NCI-H526 treated with DMSO at 0.1 percent for 48 hours (cell line): Measurements from ENCODE around the gene CAMSAP3.
"Not testable (repeated sequence)": the region's sequence is repeated elsewhere in the genome, so short reads cannot be mapped to it uniquely, and the experiment has no call there.

Source experiments
- DNase-seq: peaks from one replicate; lab custom pipeline; 2025; lab: John Stamatoyannopoulos, UW

Gene CAMSAP3

GRCh38 chr19:7632340-7633203 is 36.9 kb downstream of the CAMSAP3 start:
- DNase-seq, result no peak

- DNase-seq, result no peak
Observed at GRCh38 chr19:7633698-7634097, 38.0 kb downstream of the CAMSAP3 start, which contains the start of gene PCP2. PCP2 (minus strand) TSS chr19:7633719; CDS start chr19:7633457, 262 bp downstream.

GRCh38 chr19:7635670-7636069 is 40.0 kb downstream of the CAMSAP3 start:
- no peak for DNase-seq

- no peak for DNase-seq
Observed at GRCh38 chr19:7636317-7636690, 40.6 kb downstream of the CAMSAP3 start.

DNA sequence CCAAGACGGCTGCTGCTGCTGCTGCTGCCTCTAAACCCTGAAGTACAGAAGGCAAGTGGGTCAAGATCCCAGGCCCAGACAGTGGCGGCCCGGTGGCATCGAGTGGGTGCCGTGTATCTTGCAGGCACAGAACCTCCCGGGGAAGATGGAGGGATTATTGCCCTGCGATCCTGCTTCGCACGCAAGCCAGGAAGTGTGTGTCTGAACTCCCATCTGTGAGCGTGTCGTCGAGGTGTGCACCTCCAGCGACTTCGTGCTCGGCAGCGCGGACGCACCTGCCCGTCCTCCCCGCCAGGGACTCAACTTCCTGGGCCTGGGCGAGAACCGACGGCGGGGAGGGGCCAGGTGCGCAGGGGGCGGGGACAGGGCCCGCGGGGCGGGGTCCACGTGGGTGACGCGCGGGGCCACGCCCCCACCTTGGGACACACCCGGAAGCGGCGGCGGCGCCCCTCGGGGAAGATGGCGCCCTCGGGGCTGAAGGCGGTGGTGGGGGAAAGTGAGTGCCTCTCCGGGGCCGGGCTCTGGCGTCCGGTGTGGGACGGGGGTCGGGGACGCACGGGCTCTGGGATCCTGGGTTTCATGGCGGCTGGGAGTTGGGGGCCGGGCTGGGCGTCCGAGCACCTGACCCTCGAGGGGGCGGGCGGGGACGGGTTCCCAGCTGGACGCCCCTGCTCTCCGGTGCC is 41.2 kb downstream of the CAMSAP3 start, which contains the start of gene STXBP2:
TSS of gene STXBP2 (plus strand) at position 420 of the 683 bp plus-strand sequence. CDS start at position 460, 40 bp downstream.
- DNase-seq, result peak; percentile 11

DNA sequence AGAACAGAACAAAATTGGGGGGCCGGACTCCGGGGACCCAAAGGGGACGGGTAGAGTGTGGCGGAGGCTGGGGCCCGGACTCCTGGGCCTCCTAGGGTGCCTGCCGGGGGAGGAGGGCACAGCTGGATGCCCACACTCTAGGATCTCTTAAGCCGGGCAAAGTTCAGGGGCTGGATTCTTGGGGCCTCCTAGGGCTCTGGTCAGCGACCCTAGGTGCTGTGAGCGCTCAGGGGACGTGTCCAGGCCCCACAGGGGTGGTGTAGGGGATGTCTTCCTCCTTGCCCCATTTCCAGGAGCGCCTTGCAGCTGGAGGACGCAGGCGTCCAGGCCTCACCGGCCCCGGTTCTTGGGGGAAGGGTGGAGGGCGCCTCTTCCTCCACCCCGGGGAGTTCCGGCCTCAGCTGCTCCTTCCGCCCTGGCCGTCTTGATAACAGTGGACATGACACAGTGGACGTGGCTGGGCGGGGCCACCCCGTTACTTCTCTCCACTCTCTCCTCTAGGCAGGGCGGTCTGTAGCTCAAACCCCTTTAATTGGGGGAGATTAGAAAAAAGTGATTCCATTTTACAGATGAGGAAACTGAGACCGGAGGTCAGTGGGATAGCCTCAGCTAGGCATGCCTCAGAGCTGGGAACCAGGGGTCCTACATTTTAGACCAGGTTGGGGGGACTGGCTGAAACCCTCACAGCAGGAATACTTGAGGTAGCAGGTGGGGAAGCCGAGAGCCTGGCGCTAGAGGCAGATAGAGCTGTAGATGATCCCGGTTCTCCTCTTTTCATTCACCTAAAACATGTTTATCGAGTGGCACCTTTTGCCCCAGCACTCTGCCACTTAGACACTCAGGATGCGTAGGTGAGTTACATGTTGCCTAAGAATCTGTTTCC is 42.0 kb downstream of the CAMSAP3 start:
- DNase-seq, result no peak

GRCh38 chr19:7638802-7639465 is 43.3 kb downstream of the CAMSAP3 start:
- DNase-seq, result no peak

DNA sequence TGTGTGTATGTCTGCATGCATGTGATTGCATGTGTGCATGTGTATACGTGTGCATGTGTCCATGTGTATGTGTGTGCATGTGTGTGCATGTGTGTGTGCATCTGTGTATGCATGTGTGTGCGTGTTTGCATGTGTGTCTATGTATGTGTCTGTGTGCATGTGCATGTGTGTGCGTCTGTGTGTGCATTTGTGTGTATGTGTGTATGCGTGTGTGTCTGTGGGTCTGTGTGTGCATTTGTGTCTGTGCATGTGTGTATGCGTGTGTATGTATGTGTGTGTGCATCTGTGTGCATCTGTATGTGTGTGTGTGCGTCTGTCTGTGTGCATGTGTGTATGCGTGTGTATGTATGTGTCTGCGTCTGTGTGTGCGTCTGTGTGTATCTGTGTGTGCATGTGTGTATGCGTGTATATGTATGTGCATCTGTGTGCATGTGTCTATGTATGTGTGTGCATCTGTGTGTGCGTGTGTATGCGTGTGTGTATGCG is 44.2 kb downstream of the CAMSAP3 start:
- DNase-seq, result no peak

DNA sequence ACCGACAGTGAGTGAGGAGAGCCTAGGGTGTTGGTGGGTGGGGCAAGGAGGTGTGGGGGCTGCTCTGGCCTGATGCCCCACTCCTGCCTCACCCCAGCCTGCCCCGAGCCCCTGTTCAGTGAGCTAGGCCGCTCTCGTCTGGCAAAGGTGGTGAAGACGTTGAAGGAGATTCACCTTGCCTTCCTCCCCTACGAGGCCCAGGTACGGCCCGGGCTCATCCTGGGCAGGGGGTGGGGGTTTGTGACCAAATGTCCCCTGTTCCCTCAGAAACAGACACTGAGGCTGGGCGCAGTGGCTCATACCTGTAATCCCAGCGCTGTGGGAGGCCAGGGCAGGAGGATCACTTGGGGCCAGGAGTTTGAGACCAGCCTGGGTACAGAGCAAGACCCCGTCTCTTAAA is 45.1 kb downstream of the CAMSAP3 start:
- DNase-seq, result no peak

DNA sequence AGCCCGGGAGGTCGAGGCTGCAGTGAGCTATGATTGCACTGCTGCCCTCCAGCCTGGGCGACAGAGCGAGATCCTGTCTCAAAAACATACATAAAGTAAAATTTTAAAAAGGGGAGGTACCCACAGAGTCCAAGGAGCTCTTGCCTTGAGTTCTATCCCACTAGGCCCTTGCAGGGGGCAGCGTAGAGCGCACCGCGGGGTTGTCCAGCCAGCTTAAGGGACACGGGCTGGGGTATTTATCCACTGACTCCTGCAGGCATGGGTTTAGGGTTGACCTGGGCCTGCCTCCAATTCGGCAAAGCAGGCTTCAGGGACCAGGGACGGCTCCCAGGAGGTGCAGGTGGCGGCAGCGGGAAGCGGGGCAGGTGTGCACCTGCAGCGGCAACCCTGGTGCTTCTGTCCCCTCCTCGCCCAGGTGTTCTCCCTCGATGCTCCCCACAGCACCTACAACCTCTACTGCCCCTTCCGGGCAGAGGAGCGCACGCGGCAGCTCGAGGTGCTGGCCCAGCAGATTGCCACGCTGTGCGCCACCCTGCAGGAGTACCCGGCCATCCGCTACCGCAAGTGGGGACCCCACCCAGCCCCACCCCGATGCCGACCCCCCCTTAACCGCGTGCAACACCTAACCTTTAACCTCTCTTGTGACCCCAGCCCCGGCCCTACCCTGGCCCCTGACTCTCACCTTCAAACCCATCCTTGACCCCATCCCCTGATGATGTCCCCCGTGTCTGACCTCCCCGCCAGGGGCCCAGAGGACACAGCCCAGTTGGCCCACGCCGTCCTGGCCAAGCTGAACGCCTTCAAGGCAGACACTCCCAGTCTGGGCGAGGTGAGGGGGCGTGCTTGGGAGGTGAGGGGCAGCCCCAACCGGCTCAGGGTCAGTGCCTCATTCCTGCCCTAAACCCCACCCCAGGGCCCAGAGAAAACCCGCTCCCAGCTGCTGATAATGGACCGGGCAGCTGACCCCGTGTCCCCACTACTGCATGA is 45.9 kb downstream of the CAMSAP3 start:
- no peak for DNase-seq

DNA sequence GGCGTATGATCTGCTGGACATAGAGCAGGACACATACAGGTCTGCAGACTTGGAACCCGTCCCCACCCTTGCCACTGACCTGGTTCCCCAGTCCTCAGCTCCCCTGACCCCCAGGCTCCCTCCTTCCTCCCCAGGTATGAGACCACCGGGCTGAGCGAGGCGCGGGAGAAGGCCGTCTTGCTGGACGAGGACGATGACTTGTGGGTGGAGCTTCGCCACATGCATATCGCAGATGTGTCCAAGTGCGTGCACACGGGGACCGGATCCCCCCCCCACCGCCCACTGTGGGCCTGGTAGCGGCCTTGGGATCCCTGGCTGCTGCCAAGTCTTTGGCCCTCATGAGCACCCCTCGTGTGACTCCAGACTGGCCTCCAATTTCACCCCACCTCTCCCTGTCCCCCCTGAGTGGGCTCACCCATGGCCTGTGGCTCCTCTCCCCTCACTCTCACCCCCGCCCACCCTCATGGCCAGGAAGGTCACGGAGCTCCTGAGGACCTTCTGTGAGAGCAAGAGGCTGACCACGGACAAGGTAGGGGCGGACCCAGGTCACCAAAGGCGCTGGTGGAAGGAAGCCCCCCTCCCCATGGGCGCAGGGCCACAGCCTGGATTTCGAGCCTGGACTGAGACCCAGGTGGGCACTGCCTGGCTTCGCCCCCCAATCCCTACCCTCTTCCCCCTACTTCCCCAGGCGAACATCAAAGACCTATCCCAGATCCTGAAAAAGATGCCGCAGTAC is 46.8 kb downstream of the CAMSAP3 start:
- no peak for DNase-seq

- no peak for DNase-seq
Observed at GRCh38 chr19:7643031-7643415, 47.4 kb downstream of the CAMSAP3 start.

GRCh38 chr19:7643629-7644549 is 48.2 kb downstream of the CAMSAP3 start:
- DNase-seq, result not testable (repeated sequence)

DNA sequence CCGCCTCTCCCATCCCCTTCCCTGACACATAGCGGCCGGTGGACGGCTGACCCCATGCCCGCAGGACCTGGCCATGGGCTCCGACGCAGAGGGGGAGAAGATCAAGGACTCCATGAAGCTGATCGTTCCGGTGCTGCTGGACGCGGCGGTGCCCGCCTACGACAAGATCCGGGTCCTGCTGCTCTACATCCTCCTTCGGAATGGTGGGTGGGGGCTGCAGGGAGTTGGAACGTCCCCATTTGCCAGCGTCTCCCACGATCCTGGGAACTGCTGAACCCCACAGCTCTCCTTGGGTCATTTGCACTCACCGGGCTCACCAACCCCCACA is 48.9 kb downstream of the CAMSAP3 start:
- DNase-seq, result no peak

- DNase-seq, result no peak
Observed at GRCh38 chr19:7645163-7645562, 49.5 kb downstream of the CAMSAP3 start.

DNA sequence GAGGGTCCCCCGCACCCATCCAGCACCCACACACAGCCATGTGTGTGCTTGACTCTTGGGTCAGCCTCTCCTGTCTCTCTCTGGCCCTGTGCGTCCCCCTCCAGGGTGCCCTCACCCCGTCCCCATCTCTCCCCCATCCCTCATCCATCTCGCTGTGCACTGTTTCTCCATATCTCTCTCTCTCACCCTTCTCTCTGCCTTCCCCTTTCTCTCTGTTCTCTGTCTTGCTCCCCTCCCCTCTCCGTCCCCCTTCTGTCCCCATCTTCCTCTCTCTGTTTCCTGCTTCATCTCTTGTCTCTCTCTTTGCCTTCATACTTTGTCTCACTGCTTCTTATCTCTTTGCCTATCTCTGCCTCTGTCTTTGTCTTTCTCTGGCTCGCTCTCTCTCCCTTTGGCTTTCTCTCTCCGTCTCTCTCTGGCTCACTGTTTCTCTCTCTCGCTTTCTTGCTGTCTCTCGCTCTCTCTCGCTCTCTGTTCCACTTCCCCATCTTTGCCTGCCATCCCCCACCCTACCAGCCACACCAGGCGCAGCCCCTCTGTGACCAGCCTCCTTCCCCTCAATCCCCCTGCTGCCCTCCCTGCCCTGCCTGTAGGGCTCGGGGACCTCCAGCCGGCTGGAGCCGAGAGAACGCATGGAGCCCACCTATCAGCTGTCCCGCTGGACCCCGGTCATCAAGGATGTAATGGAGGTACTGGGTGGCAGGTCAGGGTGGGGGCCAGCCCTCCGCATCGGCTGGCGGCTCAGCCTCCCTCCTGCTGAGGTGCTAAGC is 50.2 kb downstream of the CAMSAP3 start:
- DNase-seq, result no peak

GRCh38 chr19:7646426-7646700 is 50.7 kb downstream of the CAMSAP3 start:
- no peak for DNase-seq

GRCh38 chr19:7647156-7647555 is 51.5 kb downstream of the CAMSAP3 start:
- no peak for DNase-seq
